Endodermal cell (in vitro differentiated cells): ENCODE measurements around the gene GAB2. TPM values are rescaled to one million over a fixed set of nuclear protein-coding genes. Genes with fewer than 3 reads are reported as not detected.

ENCODE experiments used
- DNase-seq: peaks from one replicate; pipeline ENCODE4 v3.0.0-alpha.2; 2017
- H3K27ac ChIP-seq: 2 replicates; pipeline ENCODE4 v1.5.1; 2013; ENCODE audit warnings: mild to moderate bottlenecking, low read depth, low read length, moderate library complexity
- H3K27me3 ChIP-seq: 2 replicates; pipeline ENCODE4 v1.6.1; 2013; ENCODE audit warnings: mild to moderate bottlenecking, low read length, moderate library complexity; ENCODE audit not compliant: insufficient read depth, control insufficient read depth, poor library complexity, severe bottlenecking
- H3K36me3 ChIP-seq: 2 replicates; pipeline ENCODE4 v1.7.0; 2013; ENCODE audit warnings: mild to moderate bottlenecking, low read length, moderate library complexity; ENCODE audit not compliant: control insufficient read depth, insufficient read depth
- H3K4me1 ChIP-seq: one replicate; pipeline ENCODE4 v1.7.0; 2013; ENCODE audit warnings: low read length; ENCODE audit not compliant: control insufficient read depth, insufficient read depth
- H3K4me3 ChIP-seq: 2 replicates; pipeline ENCODE4 v1.5.1; 2013; ENCODE audit warnings: mild to moderate bottlenecking, low read length, moderate library complexity
- H3K9ac ChIP-seq: 2 replicates; pipeline ENCODE4 v1.6.1; 2013; ENCODE audit warnings: mild to moderate bottlenecking, low read length, moderate library complexity; ENCODE audit not compliant: poor library complexity, severe bottlenecking; ENCODE audit errors: extremely low read depth
- H3K9me3 ChIP-seq: 2 replicates; pipeline ENCODE4 v1.6.1; 2013; ENCODE audit warnings: mild to moderate bottlenecking, low read length, moderate library complexity; ENCODE audit not compliant: control insufficient read depth
- H3K27ac Mint-ChIP-seq: 2 replicates; pipeline ENCODE4 v1.8.0; 2020; ENCODE audit warnings: mixed read lengths
- H3K27me3 Mint-ChIP-seq: 2 replicates; pipeline ENCODE4 v1.8.0; 2021; ENCODE audit warnings: mild to moderate bottlenecking, mixed read lengths; ENCODE audit not compliant: insufficient read depth
- H3K36me3 Mint-ChIP-seq: 2 replicates; pipeline ENCODE4 v1.8.0; 2020; ENCODE audit warnings: low read depth, mixed read lengths
- H3K4me1 Mint-ChIP-seq: 2 replicates; pipeline ENCODE4 v1.8.0; 2020; ENCODE audit warnings: mixed read lengths
- H3K4me3 Mint-ChIP-seq: 2 replicates; pipeline ENCODE4 v1.8.0; 2020; ENCODE audit warnings: mild to moderate bottlenecking, moderate library complexity, mixed read lengths
- H3K9me3 Mint-ChIP-seq: 2 replicates; pipeline ENCODE4 v1.8.0; 2020; ENCODE audit warnings: mild to moderate bottlenecking, mixed read lengths
- CTCF ChIP-seq: fragments of 200-600 bp; sonication (generic); conservative IDR thresholded peaks from 2 replicates; pipeline ENCODE4 v1.5.0; 2021; ENCODE audit warnings: antibody characterized with exemption, mild to moderate bottlenecking
- WGBS, 2 experiments: methylation state at CpG; one replicate each; pipeline versions ENCODE4 v1.1.5 to v1.1.7; 2013; ENCODE audit warnings: missing lambda C conversion rate in 2 of 2, mixed read lengths in 1 of 2; ENCODE audit not compliant: insufficient coverage in 1 of 2, insufficient read length in 1 of 2; 5-methylcytosine and 5-hydroxymethylcytosine counted together
- total RNA-seq, 2 donors: library from RNA; stranded (reverse); fragmentation: NEBNext Ultra II Directional in 1 of 2; extraction: Animal tissue kit (Norgen Biotek cat#: 25700) in 1 of 2; gene quantifications; 2 replicates in 1 of 2; 3 replicates in 1 of 2; pipeline ENCODE4 v1.2.1, GENCODE V29; 2021

Gene GAB2
- total RNA-seq, 2 donors from 2014 or later: 26.9 to 62.8 TPM

- TF ChIP-seq CTCF: no peak
- peaks cover 40% of the 10 kb centered on the region for H3K36me3 ChIP-seq
- H3K4me1 Mint-ChIP-seq: peaks cover under 1% of the 10 kb centered on the region
- no peak overlapping the region for H3K9ac ChIP-seq
- H3K27ac ChIP-seq: no peak overlapping the region
- H3K4me1 ChIP-seq: no peaks in the 10 kb centered on the region
- H3K4me3 ChIP-seq: no peak overlapping the region
- no peak overlapping the region for H3K4me3 Mint-ChIP-seq
- peaks cover 25% of the 10 kb centered on the region for H3K36me3 Mint-ChIP-seq
- no peak for DNase-seq
- H3K9me3 Mint-ChIP-seq: no peaks in the 10 kb centered on the region
- H3K27me3 Mint-ChIP-seq: no peaks in the 10 kb centered on the region
- no peak overlapping the region for H3K27ac Mint-ChIP-seq
- peaks cover 5% of the 10 kb centered on the region for H3K9me3 ChIP-seq
- no peaks in the 10 kb centered on the region for H3K27me3 ChIP-seq
Observed at GRCh38 chr11:78446210-78446609, 28.6 kb upstream of the GAB2 start.

GRCh38 chr11:78444726-78445125 lies 27.1 kb upstream of the GAB2 start:
- no peak overlapping the region for H3K4me3 ChIP-seq
- H3K4me3 Mint-ChIP-seq: no peak overlapping the region

GRCh38 chr11:78441956-78442355 lies 24.3 kb upstream of the GAB2 start:
- H3K27ac Mint-ChIP-seq: no peak overlapping the region
- no peak overlapping the region for H3K27ac ChIP-seq
- 89% methylated on average over 4 of the region's 4 CpGs; no CpG with 5 or more reads in 1 of the 2 experiments for WGBS, 2 experiments
- H3K4me1 Mint-ChIP-seq: no peaks in the 10 kb centered on the region
- no peak overlapping the region for H3K9ac ChIP-seq
- no peak for DNase-seq
- peaks cover 5% of the 10 kb centered on the region for H3K9me3 ChIP-seq
- no peaks in the 10 kb centered on the region for H3K9me3 Mint-ChIP-seq
- H3K4me3 ChIP-seq: no peak overlapping the region
- H3K27me3 Mint-ChIP-seq: no peaks in the 10 kb centered on the region
- no peak overlapping the region for H3K4me3 Mint-ChIP-seq
- peaks cover 49% of the 10 kb centered on the region for H3K36me3 ChIP-seq
- H3K27me3 ChIP-seq: no peaks in the 10 kb centered on the region
- no peak for TF ChIP-seq CTCF
- H3K36me3 Mint-ChIP-seq: peaks cover 39% of the 10 kb centered on the region
- no peaks in the 10 kb centered on the region for H3K4me1 ChIP-seq

More at GRCh38 chr11:78444726-78445125, 27.1 kb upstream of the GAB2 start:
- 96% methylated on average over 1 of the region's 1 CpG; no CpG with 5 or more reads in 1 of the 2 experiments for WGBS, 2 experiments
- Histone ChIP-seq H3K27ac (no peak overlapping the region), H3K4me1 (no peaks in the 10 kb centered on the region), H3K9me3 (peaks cover 5% of the 10 kb centered on the region), H3K36me3 (peaks cover 46% of the 10 kb centered on the region), H3K9ac (no peak overlapping the region), H3K27me3 (no peaks in the 10 kb centered on the region)
- H3K36me3 Mint-ChIP-seq: peaks cover 29% of the 10 kb centered on the region
- TF ChIP-seq CTCF: no peak
- no peak for DNase-seq
- no peaks in the 10 kb centered on the region for H3K9me3 Mint-ChIP-seq
- H3K27me3 Mint-ChIP-seq: no peaks in the 10 kb centered on the region
- H3K27ac Mint-ChIP-seq: no peak overlapping the region
- H3K4me1 Mint-ChIP-seq: no peaks in the 10 kb centered on the region
